ENCODE results near the gene SH2D4B.

SH2D4B gene

DNA sequence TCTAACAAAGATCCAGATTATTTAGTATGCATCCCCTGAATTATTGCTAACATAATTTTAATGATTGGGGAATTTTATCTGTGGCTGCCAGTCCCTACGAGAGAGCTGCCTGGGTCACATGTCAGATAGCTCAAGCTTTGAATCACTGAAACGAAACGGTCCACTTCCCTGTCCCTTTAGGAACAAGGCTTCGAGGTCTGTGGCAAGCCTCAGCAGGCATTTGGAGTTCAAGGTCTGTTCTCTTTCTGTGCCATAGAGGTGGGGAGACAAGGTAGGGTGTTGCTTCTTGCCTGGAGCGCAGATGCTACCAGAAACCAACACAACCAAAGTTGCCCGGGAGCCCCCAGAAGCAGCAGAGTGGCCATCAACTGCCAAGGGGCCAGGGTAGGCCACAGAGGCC is 13.9 kb upstream of the SH2D4B start:
- TF ChIP-seq, protein P1, sequence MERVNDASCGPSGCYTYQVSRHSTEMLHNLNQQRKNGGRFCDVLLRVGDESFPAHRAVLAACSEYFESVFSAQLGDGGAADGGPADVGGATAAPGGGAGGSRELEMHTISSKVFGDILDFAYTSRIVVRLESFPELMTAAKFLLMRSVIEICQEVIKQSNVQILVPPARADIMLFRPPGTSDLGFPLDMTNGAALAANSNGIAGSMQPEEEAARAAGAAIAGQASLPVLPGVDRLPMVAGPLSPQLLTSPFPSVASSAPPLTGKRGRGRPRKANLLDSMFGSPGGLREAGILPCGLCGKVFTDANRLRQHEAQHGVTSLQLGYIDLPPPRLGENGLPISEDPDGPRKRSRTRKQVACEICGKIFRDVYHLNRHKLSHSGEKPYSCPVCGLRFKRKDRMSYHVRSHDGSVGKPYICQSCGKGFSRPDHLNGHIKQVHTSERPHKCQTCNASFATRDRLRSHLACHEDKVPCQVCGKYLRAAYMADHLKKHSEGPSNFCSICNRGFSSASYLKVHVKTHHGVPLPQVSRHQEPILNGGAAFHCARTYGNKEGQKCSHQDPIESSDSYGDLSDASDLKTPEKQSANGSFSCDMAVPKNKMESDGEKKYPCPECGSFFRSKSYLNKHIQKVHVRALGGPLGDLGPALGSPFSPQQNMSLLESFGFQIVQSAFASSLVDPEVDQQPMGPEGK (CRISPR knock-in tag; IDR thresholded peaks at IDR 0.05; ENCODE audit: borderline replicate concordance) = no peak
- TF ChIP-seq ARNTL (CRISPR knock-in tag; IDR thresholded peaks at IDR 0.05; ENCODE audit: borderline replicate concordance, low read depth) = no peak
- no peak for TF ChIP-seq ZFP30 (CRISPR knock-in tag; IDR thresholded peaks at IDR 0.05)
- TF ChIP-seq ZFP3 (CRISPR knock-in tag; IDR thresholded peaks at IDR 0.05) = no peak
- TF ChIP-seq RARB (CRISPR knock-in tag; IDR thresholded peaks at IDR 0.05) = no peak
- no peak for TF ChIP-seq TOX (CRISPR knock-in tag; IDR thresholded peaks at IDR 0.05; ENCODE audit: borderline replicate concordance)
- ATAC-seq = no peak; the same call in 2 of the 3 replicates

DNA sequence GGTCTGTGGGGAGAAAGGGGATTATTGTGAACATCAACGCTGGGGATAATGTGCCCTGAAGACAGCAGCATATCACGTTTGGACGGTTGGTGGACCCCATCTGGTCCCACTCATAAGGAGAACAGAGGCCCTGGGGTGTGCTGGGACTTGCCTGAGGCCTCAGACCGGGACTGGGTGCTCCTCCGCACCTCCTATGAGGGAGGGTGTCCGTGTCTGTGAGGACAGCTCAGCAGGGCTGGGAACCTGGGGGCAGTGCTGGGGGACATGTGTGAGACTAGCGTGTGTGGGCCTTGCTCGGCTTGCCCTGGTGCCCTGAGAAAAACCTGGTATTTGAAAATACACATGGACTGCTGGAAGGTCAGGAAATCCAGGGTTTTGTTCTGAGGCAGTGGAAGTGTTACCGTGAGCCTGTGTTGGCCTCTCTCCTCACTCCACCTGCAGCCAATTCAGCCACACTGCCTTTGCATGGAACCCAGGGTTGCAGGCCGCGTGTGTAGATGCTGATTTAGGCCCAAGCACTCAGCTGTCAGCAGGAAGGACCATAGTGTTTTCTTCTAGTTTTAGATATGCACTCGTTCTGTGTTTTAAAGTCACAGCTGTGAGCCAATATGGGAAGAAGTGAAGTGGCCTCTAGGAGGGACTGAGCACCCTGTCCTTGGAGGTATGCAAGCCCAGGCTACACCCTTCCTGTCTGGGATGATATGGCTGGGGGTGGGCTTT is 13.4 kb upstream of the SH2D4B start:
- TF ChIP-seq ZNF565 (CRISPR knock-in tag; conservative IDR thresholded peaks at IDR 0.05; ENCODE audit: low read depth) = no peak
- no peak for TF ChIP-seq BACH2 (CRISPR knock-in tag; IDR thresholded peaks at IDR 0.05; ENCODE audit: borderline replicate concordance)
- TF ChIP-seq RARB (CRISPR knock-in tag; IDR thresholded peaks at IDR 0.05) = no peak
- TF ChIP-seq, protein P2, sequence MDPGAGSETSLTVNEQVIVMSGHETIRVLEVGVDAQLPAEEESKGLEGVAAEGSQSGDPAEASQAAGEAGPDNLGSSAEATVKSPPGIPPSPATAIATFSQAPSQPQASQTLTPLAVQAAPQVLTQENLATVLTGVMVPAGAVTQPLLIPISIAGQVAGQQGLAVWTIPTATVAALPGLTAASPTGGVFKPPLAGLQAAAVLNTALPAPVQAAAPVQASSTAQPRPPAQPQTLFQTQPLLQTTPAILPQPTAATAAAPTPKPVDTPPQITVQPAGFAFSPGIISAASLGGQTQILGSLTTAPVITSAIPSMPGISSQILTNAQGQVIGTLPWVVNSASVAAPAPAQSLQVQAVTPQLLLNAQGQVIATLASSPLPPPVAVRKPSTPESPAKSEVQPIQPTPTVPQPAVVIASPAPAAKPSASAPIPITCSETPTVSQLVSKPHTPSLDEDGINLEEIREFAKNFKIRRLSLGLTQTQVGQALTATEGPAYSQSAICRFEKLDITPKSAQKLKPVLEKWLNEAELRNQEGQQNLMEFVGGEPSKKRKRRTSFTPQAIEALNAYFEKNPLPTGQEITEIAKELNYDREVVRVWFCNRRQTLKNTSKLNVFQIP (CRISPR knock-in tag; IDR thresholded peaks at IDR 0.05; ENCODE audit: borderline replicate concordance, low read depth) = no peak
- TF ChIP-seq, protein P3, sequence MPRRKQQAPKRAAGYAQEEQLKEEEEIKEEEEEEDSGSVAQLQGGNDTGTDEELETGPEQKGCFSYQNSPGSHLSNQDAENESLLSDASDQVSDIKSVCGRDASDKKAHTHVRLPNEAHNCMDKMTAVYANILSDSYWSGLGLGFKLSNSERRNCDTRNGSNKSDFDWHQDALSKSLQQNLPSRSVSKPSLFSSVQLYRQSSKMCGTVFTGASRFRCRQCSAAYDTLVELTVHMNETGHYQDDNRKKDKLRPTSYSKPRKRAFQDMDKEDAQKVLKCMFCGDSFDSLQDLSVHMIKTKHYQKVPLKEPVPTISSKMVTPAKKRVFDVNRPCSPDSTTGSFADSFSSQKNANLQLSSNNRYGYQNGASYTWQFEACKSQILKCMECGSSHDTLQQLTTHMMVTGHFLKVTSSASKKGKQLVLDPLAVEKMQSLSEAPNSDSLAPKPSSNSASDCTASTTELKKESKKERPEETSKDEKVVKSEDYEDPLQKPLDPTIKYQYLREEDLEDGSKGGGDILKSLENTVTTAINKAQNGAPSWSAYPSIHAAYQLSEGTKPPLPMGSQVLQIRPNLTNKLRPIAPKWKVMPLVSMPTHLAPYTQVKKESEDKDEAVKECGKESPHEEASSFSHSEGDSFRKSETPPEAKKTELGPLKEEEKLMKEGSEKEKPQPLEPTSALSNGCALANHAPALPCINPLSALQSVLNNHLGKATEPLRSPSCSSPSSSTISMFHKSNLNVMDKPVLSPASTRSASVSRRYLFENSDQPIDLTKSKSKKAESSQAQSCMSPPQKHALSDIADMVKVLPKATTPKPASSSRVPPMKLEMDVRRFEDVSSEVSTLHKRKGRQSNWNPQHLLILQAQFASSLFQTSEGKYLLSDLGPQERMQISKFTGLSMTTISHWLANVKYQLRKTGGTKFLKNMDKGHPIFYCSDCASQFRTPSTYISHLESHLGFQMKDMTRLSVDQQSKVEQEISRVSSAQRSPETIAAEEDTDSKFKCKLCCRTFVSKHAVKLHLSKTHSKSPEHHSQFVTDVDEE (CRISPR knock-in tag; IDR thresholded peaks at IDR 0.05) = no peak
- no peak for TF ChIP-seq SNAI2 (CRISPR knock-in tag; IDR thresholded peaks at IDR 0.05)
- no peak for TF ChIP-seq ZFP30 (CRISPR knock-in tag; IDR thresholded peaks at IDR 0.05)
- TF ChIP-seq, protein P4, sequence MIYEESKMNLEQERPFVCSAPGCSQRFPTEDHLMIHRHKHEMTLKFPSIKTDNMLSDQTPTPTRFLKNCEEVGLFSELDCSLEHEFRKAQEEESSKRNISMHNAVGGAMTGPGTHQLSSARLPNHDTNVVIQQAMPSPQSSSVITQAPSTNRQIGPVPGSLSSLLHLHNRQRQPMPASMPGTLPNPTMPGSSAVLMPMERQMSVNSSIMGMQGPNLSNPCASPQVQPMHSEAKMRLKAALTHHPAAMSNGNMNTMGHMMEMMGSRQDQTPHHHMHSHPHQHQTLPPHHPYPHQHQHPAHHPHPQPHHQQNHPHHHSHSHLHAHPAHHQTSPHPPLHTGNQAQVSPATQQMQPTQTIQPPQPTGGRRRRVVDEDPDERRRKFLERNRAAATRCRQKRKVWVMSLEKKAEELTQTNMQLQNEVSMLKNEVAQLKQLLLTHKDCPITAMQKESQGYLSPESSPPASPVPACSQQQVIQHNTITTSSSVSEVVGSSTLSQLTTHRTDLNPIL (CRISPR knock-in tag; IDR thresholded peaks at IDR 0.05; ENCODE audit: low read depth) = no peak
- TF ChIP-seq ZFP3 (CRISPR knock-in tag; IDR thresholded peaks at IDR 0.05) = no peak
- no peak for TF ChIP-seq ZNF70 (CRISPR knock-in tag; IDR thresholded peaks at IDR 0.05)
- TF ChIP-seq OSR1 (CRISPR knock-in tag; IDR thresholded peaks at IDR 0.05) = no peak
- no peak for TF ChIP-seq TCF4 (CRISPR knock-in tag; IDR thresholded peaks at IDR 0.05; ENCODE audit: borderline replicate concordance)
- TF ChIP-seq ESRRG (CRISPR knock-in tag; IDR thresholded peaks at IDR 0.05) = no peak
- ATAC-seq = peak; percentile 23

DNA sequence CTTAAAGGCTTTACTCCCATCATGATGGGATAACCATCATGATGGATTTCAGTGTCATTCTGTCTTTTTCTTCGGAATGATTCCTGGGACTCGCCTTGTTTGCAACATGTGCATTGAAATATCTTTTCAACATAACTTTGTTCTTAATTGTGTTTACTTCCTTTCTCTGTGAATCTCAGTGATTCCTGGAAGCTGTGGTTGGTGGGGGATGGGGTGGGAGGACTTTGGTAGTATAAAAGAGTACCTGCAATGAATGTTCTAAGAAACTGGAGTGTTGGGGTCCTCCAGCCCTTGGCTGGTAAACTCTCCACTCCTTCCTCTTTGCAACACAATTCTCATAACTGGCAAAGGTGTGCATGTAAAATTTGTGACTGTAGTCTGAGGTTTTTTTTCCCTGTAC is 11.5 kb upstream of the SH2D4B start:
- ATAC-seq = no peak
- TF ChIP-seq, protein P5, sequence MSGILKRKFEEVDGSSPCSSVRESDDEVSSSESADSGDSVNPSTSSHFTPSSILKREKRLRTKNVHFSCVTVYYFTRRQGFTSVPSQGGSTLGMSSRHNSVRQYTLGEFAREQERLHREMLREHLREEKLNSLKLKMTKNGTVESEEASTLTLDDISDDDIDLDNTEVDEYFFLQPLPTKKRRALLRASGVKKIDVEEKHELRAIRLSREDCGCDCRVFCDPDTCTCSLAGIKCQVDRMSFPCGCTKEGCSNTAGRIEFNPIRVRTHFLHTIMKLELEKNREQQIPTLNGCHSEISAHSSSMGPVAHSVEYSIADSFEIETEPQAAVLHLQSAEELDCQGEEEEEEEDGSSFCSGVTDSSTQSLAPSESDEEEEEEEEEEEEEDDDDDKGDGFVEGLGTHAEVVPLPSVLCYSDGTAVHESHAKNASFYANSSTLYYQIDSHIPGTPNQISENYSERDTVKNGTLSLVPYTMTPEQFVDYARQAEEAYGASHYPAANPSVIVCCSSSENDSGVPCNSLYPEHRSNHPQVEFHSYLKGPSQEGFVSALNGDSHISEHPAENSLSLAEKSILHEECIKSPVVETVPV (CRISPR knock-in tag; IDR thresholded peaks at IDR 0.05) = no peak
- TF ChIP-seq ARNTL (CRISPR knock-in tag; IDR thresholded peaks at IDR 0.05; ENCODE audit: borderline replicate concordance, low read depth) (no peak), PPARA (CRISPR knock-in tag; IDR thresholded peaks at IDR 0.05; ENCODE audit: borderline replicate concordance) (no peak), TCF4 (CRISPR knock-in tag; IDR thresholded peaks at IDR 0.05; ENCODE audit: borderline replicate concordance) (no peak), BACH2 (CRISPR knock-in tag; IDR thresholded peaks at IDR 0.05; ENCODE audit: borderline replicate concordance) (no peak)
- TF ChIP-seq, protein P2 (CRISPR knock-in tag; IDR thresholded peaks at IDR 0.05; ENCODE audit: borderline replicate concordance, low read depth) = no peak
